K562 (cell line): ENCODE measurements around the gene POLR3E. TPM values are rescaled to one million over a fixed set of nuclear protein-coding genes. Genes with fewer than 3 reads are reported as not detected.

Experiments
- ATAC-seq: fragments of 200-7000 bp; cut with Tn5 transposase; 3 replicates; pipeline ENCODE4 v1.9.1; 2020; ENCODE audit warnings: moderate library complexity
- BruUV-seq: library from RNA; stranded (reverse); fragments of 400-500 nt; replicated peaks from 2 replicates; lab custom pipeline; 2021; lab: Mats Ljungman, UMichigan
- CTCF ChIA-PET: fragments of 300-600 bp; formaldehyde crosslinking; extraction: SDS; loops from one replicate; lab custom pipeline; 2021; ENCODE audit warnings: low intra/inter-chr PET ratio; lab: Yijun Ruan, JAX
- POLR2A ChIA-PET: fragments of 300-600, 350-650 bp; sonication (Branson Sonifier 250); formaldehyde crosslinking; extraction: SDS; loops from one replicate; lab custom pipeline; 2021; ENCODE audit warnings: antibody characterized with exemption, inconsistent platforms; lab: Yijun Ruan, JAX
- DNase-seq, 4 experiments: peaks; one replicate each; pipeline versions ENCODE4 v3.0.0 to v3.0.0-alpha.2; 2011 to 2018; ENCODE audit warnings: low spot score in 3 of 4, mixed read lengths in 3 of 4; ENCODE audit errors: extremely low read depth in 1 of 4
- FAIRE-seq: peaks from 2 replicates; lab custom pipeline; 2011; peaks lifted over from hg19 to GRCh38; lab: Jason Lieb, UNC
- H2AFZ ChIP-seq: 2 replicates; pipeline ENCODE4 v1.6.0; 2011; ENCODE audit warnings: low read depth, low read length, control low read depth, inconsistent platforms
- H3K27ac ChIP-seq: fragments of 200-600 bp; 3 replicates; pipeline ENCODE4 v1.8.0; 2011; ENCODE audit warnings: low read depth, mild to moderate bottlenecking, control low read depth, inconsistent platforms, low read length, moderate library complexity, mixed read lengths; ENCODE audit errors: extremely low read depth
- H3K27me3 ChIP-seq, 2 experiments: fragments of 300-600 bp in 1 of 2; 2 replicates in 1 of 2; 3 replicates in 1 of 2; pipeline versions ENCODE4 v1.6.0 to v1.8.0; 2011; ENCODE audit warnings: inconsistent platforms in 2 of 2, low read length in 2 of 2, mild to moderate bottlenecking in 1 of 2, mixed read lengths in 1 of 2, moderate library complexity in 1 of 2; ENCODE audit not compliant: control insufficient read depth in 2 of 2, insufficient read depth in 2 of 2
- H3K36me3 ChIP-seq: fragments of 300-600 bp; 3 replicates; pipeline ENCODE4 v1.8.0; 2011; ENCODE audit warnings: mild to moderate bottlenecking, low read length, inconsistent platforms; ENCODE audit not compliant: control insufficient read depth, insufficient read depth
- H3K4me1 ChIP-seq, 2 experiments: fragments of 200-600 bp in 1 of 2; replicated peaks in 1 of 2; 2 replicates in 1 of 2; 3 replicates in 1 of 2; pipeline versions ENCODE4 v1.5.1 to v1.8.0; 2011; ENCODE audit warnings: inconsistent platforms in 2 of 2, low read length in 2 of 2, mild to moderate bottlenecking in 1 of 2, mixed read lengths in 1 of 2, moderate library complexity in 1 of 2; ENCODE audit not compliant: control insufficient read depth in 2 of 2, insufficient read depth in 2 of 2
- H3K4me2 ChIP-seq: 2 replicates; pipeline ENCODE4 v1.6.1; 2011; ENCODE audit warnings: low read length, control low read depth, inconsistent platforms, mixed read lengths; ENCODE audit not compliant: insufficient read depth
- H3K4me3 ChIP-seq: fragments of 200-600 bp; sonication (generic), shearing (Covaris generic); 2 replicates; pipeline ENCODE4 v1.5.1; 2016; ENCODE audit warnings: control low read depth, inconsistent platforms
- H3K79me2 ChIP-seq: fragments of 200-600 bp; 3 replicates; pipeline ENCODE4 v1.8.0; 2011; ENCODE audit warnings: low read length, inconsistent platforms; ENCODE audit not compliant: control insufficient read depth, insufficient read depth
- H3K9ac ChIP-seq, 2 experiments: 2 replicates each; pipeline versions ENCODE4 v1.6.0 to v1.6.1; 2011; ENCODE audit warnings: low read depth in 2 of 2, low read length in 2 of 2, control low read depth in 1 of 2, inconsistent platforms in 1 of 2, mild to moderate bottlenecking in 1 of 2, mixed read lengths in 1 of 2; ENCODE audit not compliant: insufficient read depth in 1 of 2
- H3K9me1 ChIP-seq: one replicate; pipeline ENCODE4 v1.6.0; 2011; ENCODE audit warnings: inconsistent platforms, mild to moderate bottlenecking, low read length, moderate library complexity; ENCODE audit not compliant: control insufficient read depth, insufficient read depth
- H3K9me3 ChIP-seq: replicated peaks from 2 replicates; pipeline ENCODE4 v1.5.1; 2011; ENCODE audit warnings: low read depth, low read length, inconsistent platforms; ENCODE audit not compliant: control insufficient read depth, insufficient read depth
- H4K20me1 ChIP-seq: replicated peaks from 2 replicates; pipeline ENCODE4 v1.6.1; 2011; ENCODE audit warnings: low read length, inconsistent platforms, mixed read lengths; ENCODE audit not compliant: control insufficient read depth, insufficient read depth
- DIDO1 ChIP-seq: fragments of 450-650 bp; IDR thresholded peaks from 2 replicates; pipeline ENCODE4 v1.6.1; 2016; ENCODE audit warnings: low read depth, missing biosample characterization, missing genetic modification characterization
- FOXJ2 ChIP-seq: fragments of 200-800 bp; sonication (Bioruptor generic); IDR thresholded peaks from 2 replicates; pipeline ENCODE4 v1.6.1; 2016; ENCODE audit warnings: missing genetic modification characterization, missing compliant biosample characterization
- MXI1 ChIP-seq: IDR thresholded peaks from 2 replicates; pipeline ENCODE4 v1.6.1; 2011; ENCODE audit warnings: low read depth, mild to moderate bottlenecking, improper control_type of control experiment, low read length
- NR1H2 ChIP-seq: sonication (generic); formaldehyde crosslinking; IDR thresholded peaks from 2 replicates; pipeline ENCODE4 v1.4.0; 2020; ENCODE audit warnings: mild to moderate bottlenecking, missing genetic modification reagents
- PCBP2 ChIP-seq: fragments of 200-400 bp; formaldehyde crosslinking; IDR thresholded peaks from 2 replicates; pipeline ENCODE4 v1.6.1; 2018; ENCODE audit warnings: low read length, low read depth, mild to moderate bottlenecking, moderate library complexity; ENCODE audit not compliant: poor library complexity, severe bottlenecking
- POLR2AphosphoS2 ChIP-seq: IDR thresholded peaks from 2 replicates; pipeline ENCODE4 v1.6.1; 2012; ENCODE audit warnings: low read length, improper control_type of control experiment
- RBM34 ChIP-seq: fragments of 200-400 bp; formaldehyde crosslinking; IDR thresholded peaks from 2 replicates; pipeline ENCODE4 v1.6.1; 2018; ENCODE audit warnings: low read length, borderline replicate concordance; ENCODE audit not compliant: insufficient read depth
- RUNX1 ChIP-seq: sonication (generic); IDR thresholded peaks from 2 replicates; pipeline ENCODE4 v1.6.1; 2016; ENCODE audit warnings: antibody characterized with exemption, low read depth
- SMARCA5 ChIP-seq: fragments of 450-650 bp; IDR thresholded peaks from 2 replicates; pipeline ENCODE4 v1.6.1; 2016
- SMC3 ChIP-seq: conservative IDR thresholded peaks from 2 replicates; pipeline ENCODE4 v1.6.1; 2011; ENCODE audit warnings: low read depth, low read length, improper control_type of control experiment; ENCODE audit not compliant: insufficient read depth
- SNRNP70 ChIP-seq: fragments of 200-400 bp; formaldehyde crosslinking; optimal IDR thresholded peaks from 2 replicates; pipeline ENCODE3; 2017; ENCODE audit warnings: low read depth, low read length
- SOX6 ChIP-seq: fragments of 450-650 bp; IDR thresholded peaks from 2 replicates; pipeline ENCODE4 v1.6.1; 2014; ENCODE audit warnings: mild to moderate bottlenecking
- SREBF2 ChIP-seq: sonication (generic); formaldehyde crosslinking; IDR thresholded peaks from 2 replicates; pipeline ENCODE4 v1.4.0; 2020; ENCODE audit warnings: mild to moderate bottlenecking, missing genetic modification reagents
- STAG1 ChIP-seq: sonication (generic); formaldehyde crosslinking; IDR thresholded peaks from 2 replicates; pipeline ENCODE4 v1.5.0; 2020; ENCODE audit warnings: missing genetic modification reagents, borderline replicate concordance
- XRCC5 ChIP-seq: fragments of 200-400 bp; formaldehyde crosslinking; IDR thresholded peaks from 2 replicates; pipeline ENCODE4 v1.6.1; 2017; ENCODE audit warnings: low read depth, mild to moderate bottlenecking, low read length
- ZKSCAN1 ChIP-seq: fragments of 150-350 bp; IDR thresholded peaks from 2 replicates; pipeline ENCODE4 v1.6.1; 2016; ENCODE audit warnings: low read depth, low read length
- ZNF12 ChIP-seq: sonication (generic); formaldehyde crosslinking; IDR thresholded peaks from 2 replicates; pipeline ENCODE4 v1.4.0; 2020; ENCODE audit warnings: mild to moderate bottlenecking, missing genetic modification reagents
- ZNF445 ChIP-seq: fragments of 250-450 bp; sonication (Bioruptor Pico); IDR thresholded peaks from 2 replicates; pipeline ENCODE4 v1.4.0; 2020; ENCODE audit warnings: low read depth, mild to moderate bottlenecking, moderate library complexity
- ZNF707 ChIP-seq: fragments of 250-450 bp; sonication (Bioruptor Pico); conservative IDR thresholded peaks from 2 replicates; pipeline ENCODE4 v1.8.0; 2022; ENCODE audit warnings: inconsistent platforms, mild to moderate bottlenecking, moderate library complexity
- ZSCAN29 ChIP-seq: fragments of 450-650 bp; IDR thresholded peaks from 2 replicates; pipeline ENCODE4 v1.6.1; 2017
- WGBS: fragments of 100-300 bp; shearing (Covaris generic); methylation state at CpG from one replicate; pipeline ENCODE4 v1.1.6; 2016; ENCODE audit warnings: low coverage, mixed read lengths; ENCODE audit not compliant: insufficient coverage; ENCODE audit errors: missing lambda C conversion rate; 5-methylcytosine and 5-hydroxymethylcytosine counted together
- in situ Hi-C: fragments of 300-500 bp; cut with MboI; formaldehyde crosslinking; loops from 4 replicates; pipeline ENCODE4 v1.15.0; 2018; ENCODE audit warnings: inconsistent platforms, mixed read lengths
- intact Hi-C: fragments of 100-400 bp; cut with micrococcal nuclease; formaldehyde crosslinking; loops from 2 replicates; pipeline ENCODE4 v1.14.2; 2022
- polyA plus RNA-seq, 8 experiments: library from polyadenylated mRNA; depleted of rRNA in 4 of 8; stranded (reverse) in 5 of 8; unstranded in 3 of 8; fragments of >200 nt; fragmentation: Nextera tagmentation in 2 of 8; fragmentation: Illumina TruSeq in 1 of 8; extraction: Ambion mirVana in 2 of 8; extraction: Trizol in 1 of 8; gene quantifications; 2 replicates each; pipeline versions ENCODE4 v1.2.1 to v1.2.3, GENCODE V29; 2011 to 2014; ENCODE audit warnings: inconsistent platforms in 1 of 8, missing spikeins in 1 of 8
- total RNA-seq, 7 experiments: library from RNA; depleted of rRNA in 6 of 7; stranded (reverse); fragments of >200 nt in 6 of 7; fragmentation: Illumina TruSeq in 2 of 7; extraction: Trizol in 2 of 7; gene quantifications; 2 replicates each; pipeline versions ENCODE4 v1.2.1 to v1.2.3, GENCODE V29; 2011 to 2021; ENCODE audit warnings: low replicate concordance in 1 of 7

The POLR3E gene
- total and polyA plus RNA-seq, 9 of the 15 experiments (the other 6 are each of a cell fraction or from before 2014, with no cell fraction given) = 17.7 to 151 (median 82.6) TPM

DNA sequence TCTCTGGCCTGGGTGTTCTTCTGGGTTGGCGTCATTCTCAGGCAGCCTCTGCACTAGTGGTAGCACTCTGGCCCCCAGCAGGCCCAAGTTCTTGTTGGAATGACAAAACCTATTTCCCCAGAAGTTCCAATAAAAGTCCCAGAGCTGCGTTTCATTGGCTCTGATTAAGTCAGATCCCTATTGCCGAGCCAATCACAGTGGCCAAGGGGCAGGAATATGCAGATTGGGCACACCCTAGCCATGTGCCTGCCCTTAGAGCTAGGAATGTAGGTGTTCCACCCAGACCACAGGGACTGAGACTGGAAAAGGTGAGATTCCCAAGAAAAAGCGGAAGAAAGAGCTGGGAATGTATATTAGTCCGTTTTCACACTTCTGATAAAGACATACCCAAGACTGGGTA, 44.9 kb upstream of the POLR3E start (continued):
- TF ChIP-seq RBM34 = no peak
- TF ChIP-seq ZKSCAN1 = no peak
- TF ChIP-seq XRCC5 = no peak
- no peak for TF ChIP-seq PCBP2
- TF ChIP-seq, all 486 proteins: peak for 0

DNA sequence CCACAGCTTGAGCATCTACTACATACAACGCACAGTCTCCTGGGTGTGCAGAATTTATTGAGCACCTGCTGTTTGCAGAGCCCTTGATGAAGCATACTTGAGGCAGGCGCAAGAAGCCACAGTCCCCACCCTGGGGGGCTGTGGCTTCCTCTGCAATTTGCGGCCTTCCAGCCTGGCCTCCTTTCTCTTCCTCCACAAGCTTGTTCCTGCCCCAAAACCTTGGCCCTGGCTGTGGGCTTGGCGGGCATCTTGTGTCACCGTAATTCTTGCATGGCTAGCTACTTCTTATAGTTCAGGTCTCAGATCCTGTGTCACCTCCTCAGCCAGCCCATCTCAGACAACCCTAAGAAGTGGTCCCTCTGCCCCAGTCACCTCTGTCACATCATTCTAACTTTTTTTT, 43.9 kb upstream of the POLR3E start:
- no peaks in the 10 kb centered on the region for H3K27me3 ChIP-seq
- no peak overlapping the region for H3K27ac ChIP-seq
- TF ChIP-seq RUNX1 (no peak), SNRNP70 (no peak), SOX6 (no peak), ZSCAN29 (no peak), SREBF2 (no peak), ZNF12 (CRISPR knock-in tag) (no peak), FOXJ2 (no peak), ZNF445 (CRISPR knock-in tag) (no peak), SMC3 (no peak), STAG1 (CRISPR knock-in tag) (no peak), ZNF707 (no peak), MXI1 (no peak), NR1H2 (no peak), SMARCA5 (no peak), DIDO1 (tag) (no peak), POLR2AphosphoS2 (no peak)
- H3K4me1 ChIP-seq = no peaks in the 10 kb centered on the region; a peak in 1 of 5 replicates
- FAIRE-seq = no peak
- no peaks in the 10 kb centered on the region for H3K9me1 ChIP-seq
- WGBS = 96% methylated on average over 5 of the region's 5 CpGs
- CTCF ChIA-PET = no interaction called here
- POLR2A ChIA-PET = interaction anchor here (0.7 to 1.8 kb wide), 4 partner anchors 11 to 25 kb away, joined by 3 to 7 read pairs (median 4); no protein-coding TSS in a partner anchor
- intact Hi-C loops = no loop called here
- no peaks in the 10 kb centered on the region for H3K79me2 ChIP-seq
- no peak overlapping the region for H3K4me2 ChIP-seq
- no TSS peak for BruUV-seq
- peaks cover 12% of the 10 kb centered on the region for H3K9me3 ChIP-seq
- no peak for ATAC-seq
- H3K36me3 ChIP-seq = peaks cover 83% of the 10 kb centered on the region
- no peak overlapping the region for H3K4me3 ChIP-seq
- no peaks in the 10 kb centered on the region for H4K20me1 ChIP-seq
- H2AFZ ChIP-seq = no peak overlapping the region
- no peak for DNase-seq
- in situ Hi-C loops = no loop called here
- no peak overlapping the region for H3K9ac ChIP-seq
